DND-41 (cell line): ENCODE results near the gene MCRS1.

ENCODE experiments used
- EZH2 ChIP-seq: IDR thresholded peaks from 3 replicates; pipeline ENCODE4 v1.6.1; 2012; ENCODE audit warnings: borderline replicate concordance, low read depth, mild to moderate bottlenecking, moderate library complexity, low read length, inconsistent platforms; ENCODE audit not compliant: severe bottlenecking
- TF ChIP-seq, protein P1 (sequence below): IDR thresholded peaks from 2 replicates; pipeline ENCODE4 v1.5.1; 2012; ENCODE audit warnings: borderline replicate concordance, low read length, moderate library complexity, mild to moderate bottlenecking; ENCODE audit not compliant: poor library complexity, severe bottlenecking; ENCODE audit errors: extremely low read depth

DNA sequence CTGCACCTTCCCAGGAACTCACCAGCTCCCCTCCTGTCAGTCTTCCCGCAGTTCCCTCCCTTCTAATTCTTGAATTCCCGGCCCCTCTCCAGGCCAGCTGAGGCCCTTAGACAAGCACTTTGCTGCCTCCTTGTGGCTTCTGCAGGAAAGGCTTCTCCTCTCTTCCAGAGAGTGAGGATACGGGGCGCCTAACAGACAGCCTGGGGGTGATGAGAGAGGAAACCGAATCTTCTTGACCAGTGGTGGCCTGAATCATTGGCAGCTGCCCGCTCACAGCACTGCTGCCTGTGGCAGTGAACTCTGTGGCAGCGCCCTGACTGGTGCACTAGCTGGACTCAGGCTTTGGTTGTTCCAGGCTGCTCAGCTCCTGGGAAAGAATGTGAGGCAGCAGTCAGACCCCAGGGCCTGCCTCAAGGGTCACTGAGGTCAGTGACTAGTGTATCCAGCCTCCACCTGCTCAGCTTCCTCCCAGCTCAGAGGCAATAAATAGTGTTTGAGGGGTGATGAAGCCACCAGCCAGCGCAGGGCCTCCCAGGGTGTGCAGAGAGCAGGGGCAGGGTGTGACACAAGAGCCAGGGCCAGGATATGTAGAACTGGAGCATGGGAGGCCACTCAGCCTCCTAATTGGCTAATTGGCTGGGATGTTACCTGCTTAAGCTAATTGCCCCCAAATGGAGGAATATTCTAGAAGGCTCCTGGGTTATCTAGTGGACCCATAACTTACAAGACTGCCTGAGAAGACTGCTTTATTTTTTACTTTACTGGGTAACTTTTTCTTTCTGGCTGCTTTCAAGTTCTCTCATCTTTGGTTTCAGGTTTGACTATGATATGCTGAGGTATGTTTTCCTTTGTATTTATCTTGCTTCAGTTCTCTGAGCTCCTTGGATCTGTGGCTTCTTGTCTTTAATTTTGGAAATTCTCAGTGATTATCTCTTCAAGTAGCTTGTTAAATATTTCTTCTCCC, 12.9 kb upstream of the MCRS1 start:
- no peak for TF ChIP-seq EZH2
- TF ChIP-seq, protein P1, sequence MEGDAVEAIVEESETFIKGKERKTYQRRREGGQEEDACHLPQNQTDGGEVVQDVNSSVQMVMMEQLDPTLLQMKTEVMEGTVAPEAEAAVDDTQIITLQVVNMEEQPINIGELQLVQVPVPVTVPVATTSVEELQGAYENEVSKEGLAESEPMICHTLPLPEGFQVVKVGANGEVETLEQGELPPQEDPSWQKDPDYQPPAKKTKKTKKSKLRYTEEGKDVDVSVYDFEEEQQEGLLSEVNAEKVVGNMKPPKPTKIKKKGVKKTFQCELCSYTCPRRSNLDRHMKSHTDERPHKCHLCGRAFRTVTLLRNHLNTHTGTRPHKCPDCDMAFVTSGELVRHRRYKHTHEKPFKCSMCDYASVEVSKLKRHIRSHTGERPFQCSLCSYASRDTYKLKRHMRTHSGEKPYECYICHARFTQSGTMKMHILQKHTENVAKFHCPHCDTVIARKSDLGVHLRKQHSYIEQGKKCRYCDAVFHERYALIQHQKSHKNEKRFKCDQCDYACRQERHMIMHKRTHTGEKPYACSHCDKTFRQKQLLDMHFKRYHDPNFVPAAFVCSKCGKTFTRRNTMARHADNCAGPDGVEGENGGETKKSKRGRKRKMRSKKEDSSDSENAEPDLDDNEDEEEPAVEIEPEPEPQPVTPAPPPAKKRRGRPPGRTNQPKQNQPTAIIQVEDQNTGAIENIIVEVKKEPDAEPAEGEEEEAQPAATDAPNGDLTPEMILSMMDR, result peak; percentile 85
